ENCODE results near the gene GTSE1.

GTSE1 gene

DNA sequence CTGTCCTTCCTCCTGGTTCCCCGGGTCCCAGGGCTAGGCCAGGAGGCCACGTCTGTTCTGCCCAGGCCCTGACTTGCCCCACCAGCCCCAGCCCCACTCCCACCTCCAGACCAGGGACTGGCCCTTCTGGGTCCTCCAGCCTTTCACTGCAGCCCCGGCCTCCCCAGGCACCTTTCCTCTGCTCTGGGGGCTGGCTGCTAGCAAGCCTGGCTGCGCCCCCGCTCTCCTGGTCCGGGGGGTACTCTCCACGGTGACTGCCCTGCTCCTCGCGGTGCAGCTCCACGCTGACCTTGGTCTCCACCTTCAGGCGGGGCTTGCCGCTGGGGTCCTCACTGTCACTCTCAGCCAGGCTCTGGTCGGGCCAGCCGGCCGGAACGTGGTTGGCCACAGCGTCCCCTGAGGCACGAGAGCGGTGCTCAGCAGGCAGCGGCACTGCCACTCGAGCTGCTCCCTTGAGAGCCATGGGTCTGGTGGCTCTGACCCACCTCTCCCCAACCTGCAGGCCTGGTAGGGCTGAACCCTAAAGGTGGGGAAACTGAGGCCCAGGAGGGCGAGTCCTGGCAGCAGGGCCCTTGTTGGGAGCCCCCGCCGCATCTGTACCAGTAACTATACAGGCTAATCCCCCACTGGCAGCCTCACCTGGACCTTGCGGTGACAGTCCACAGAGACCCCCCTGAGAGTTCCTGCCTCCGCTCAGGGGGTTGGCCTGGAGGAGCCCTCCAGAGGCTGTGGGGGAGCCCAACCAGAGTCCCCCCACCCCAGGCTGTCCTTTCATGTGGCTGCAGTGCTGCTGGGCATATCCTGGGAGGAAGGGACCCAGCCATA, 67.9 kb downstream of the GTSE1 start:
- no peak overlapping the region for H3K27ac ChIP-seq
- TF ChIP-seq ZFX (IDR thresholded peaks at IDR 0.05; ENCODE audit: borderline replicate concordance) = no peak
- TF ChIP-seq, protein P1, sequence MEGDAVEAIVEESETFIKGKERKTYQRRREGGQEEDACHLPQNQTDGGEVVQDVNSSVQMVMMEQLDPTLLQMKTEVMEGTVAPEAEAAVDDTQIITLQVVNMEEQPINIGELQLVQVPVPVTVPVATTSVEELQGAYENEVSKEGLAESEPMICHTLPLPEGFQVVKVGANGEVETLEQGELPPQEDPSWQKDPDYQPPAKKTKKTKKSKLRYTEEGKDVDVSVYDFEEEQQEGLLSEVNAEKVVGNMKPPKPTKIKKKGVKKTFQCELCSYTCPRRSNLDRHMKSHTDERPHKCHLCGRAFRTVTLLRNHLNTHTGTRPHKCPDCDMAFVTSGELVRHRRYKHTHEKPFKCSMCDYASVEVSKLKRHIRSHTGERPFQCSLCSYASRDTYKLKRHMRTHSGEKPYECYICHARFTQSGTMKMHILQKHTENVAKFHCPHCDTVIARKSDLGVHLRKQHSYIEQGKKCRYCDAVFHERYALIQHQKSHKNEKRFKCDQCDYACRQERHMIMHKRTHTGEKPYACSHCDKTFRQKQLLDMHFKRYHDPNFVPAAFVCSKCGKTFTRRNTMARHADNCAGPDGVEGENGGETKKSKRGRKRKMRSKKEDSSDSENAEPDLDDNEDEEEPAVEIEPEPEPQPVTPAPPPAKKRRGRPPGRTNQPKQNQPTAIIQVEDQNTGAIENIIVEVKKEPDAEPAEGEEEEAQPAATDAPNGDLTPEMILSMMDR (IDR thresholded peaks at IDR 0.05) = no peak

DNA sequence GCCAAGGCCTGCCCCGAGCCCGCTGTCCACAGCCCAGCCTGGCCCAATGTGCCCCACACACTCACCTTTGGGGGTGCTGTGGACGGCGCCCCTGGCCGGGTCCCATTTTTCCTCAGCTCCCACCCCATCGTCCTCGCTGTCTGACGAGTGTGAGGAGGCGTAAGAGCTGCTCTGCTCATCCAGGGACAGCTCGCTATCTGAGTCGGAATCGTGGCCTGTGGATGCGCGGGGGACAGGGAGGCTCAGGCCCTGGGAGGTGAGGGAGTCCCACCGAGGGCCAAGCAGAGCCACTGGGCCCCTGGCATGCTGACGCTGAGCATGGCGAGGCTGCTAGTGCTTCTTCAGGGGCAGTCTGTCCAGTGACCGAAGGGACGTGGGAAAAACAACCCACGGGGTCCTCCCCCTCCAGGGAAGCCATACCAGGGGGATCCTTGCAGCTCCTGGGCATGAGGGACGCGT, 68.5 kb downstream of the GTSE1 start:
- no peak overlapping the region for H3K27ac ChIP-seq
- TF ChIP-seq ZFX (IDR thresholded peaks at IDR 0.05; ENCODE audit: borderline replicate concordance) = no peak
- TF ChIP-seq, protein P1 (IDR thresholded peaks at IDR 0.05) = no peak

DNA sequence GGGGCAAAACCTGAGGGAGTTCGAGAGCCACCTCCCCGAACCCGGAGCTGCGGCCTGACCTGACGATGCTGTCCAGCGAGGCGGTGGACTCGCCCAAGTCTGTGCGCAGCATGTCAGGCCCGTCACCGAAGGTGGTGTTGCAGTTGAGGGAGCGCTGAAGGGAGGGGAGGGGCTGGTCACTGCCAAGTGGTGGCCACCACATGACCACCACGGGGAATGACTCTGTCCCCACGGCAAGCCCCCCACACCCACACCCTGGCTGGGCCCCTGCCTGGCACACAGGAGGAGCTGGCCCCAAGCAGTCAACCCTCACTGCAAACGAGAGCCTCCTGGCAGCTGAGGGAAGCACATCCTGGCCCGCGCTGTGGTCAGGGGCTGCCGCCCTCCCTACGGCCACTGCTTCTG, 69.7 kb downstream of the GTSE1 start:
- peak overlapping the region; percentile 69 for H3K27ac ChIP-seq
- TF ChIP-seq ZFX (IDR thresholded peaks at IDR 0.05; ENCODE audit: borderline replicate concordance) = no peak
- TF ChIP-seq, protein P1 (IDR thresholded peaks at IDR 0.05) = no peak

DNA sequence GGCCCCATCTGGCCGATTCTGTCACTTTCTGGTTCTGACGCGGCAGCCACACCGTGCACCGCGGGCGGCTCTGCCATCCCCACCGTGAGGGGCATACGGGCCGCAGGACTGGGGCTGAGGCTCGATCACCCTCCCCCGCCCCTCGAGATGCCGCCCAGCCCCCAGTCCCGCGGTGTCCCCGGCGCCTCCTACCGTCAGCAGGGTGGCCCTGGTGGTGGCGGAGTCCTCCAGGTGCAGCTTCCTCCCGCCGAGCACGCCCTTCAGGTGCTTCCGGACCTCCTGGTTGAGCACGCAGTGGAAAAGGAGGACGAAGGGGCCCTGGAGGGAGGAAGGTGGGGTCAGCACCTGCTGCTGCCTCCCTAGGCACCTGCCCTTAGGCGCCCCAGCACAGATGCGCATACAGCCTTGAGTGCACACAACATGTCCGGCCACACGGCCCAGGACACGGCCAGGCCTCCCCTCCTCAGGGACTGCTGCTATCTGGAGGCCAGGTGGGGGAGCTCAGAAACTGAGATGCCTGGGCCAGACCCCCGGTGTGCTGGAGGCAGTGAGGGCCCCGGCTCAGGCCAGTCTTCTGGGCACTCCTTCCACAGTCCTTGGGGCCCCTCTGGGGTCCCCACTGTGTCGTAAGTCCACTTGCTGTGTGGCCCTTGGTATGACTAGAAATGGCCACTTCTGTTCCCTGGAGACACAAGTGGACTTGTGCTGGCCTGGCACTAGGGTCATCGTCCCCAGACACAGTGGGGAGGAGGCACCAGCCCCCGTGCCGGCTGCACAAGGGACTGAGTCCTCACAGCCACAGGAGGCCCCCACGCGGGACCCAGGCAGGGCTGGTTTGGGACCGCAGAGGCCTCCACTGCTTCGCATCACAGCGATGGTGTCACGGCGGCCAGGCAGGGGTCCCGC, 70.4 kb downstream of the GTSE1 start:
- H3K27ac ChIP-seq = peak overlapping the region; percentile 69
- TF ChIP-seq ZFX (IDR thresholded peaks at IDR 0.05; ENCODE audit: borderline replicate concordance) = no peak
- TF ChIP-seq, protein P1 (IDR thresholded peaks at IDR 0.05) = no peak

DNA sequence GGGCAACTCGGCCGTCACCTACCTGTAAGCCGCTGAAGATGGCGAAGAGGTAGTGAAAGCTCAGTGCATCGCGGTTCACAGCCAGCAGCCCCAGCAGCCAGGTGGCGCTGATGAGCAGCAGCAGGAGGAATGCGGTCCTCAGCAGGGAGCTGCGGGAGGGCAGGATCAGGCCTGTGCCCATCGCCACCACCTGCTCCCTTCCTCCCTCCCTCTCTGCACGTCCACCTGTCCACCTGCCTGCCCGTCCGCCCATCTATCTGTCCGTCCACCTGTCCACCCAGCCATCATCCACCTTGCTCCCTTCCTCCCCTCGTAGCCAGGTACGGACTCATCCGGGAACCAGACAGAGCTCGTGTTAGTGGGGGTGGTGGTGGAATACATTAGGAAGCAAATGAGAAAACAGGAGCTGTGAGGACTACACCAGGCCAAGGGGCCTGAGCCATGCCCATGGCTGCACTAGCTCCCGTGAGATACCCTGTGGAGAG, 71.1 kb downstream of the GTSE1 start:
- H3K27ac ChIP-seq = peak overlapping the region; percentile 69
- TF ChIP-seq, protein P1 (IDR thresholded peaks at IDR 0.05) = peak; percentile 98
- no peak for TF ChIP-seq ZFX (IDR thresholded peaks at IDR 0.05; ENCODE audit: borderline replicate concordance)

DNA sequence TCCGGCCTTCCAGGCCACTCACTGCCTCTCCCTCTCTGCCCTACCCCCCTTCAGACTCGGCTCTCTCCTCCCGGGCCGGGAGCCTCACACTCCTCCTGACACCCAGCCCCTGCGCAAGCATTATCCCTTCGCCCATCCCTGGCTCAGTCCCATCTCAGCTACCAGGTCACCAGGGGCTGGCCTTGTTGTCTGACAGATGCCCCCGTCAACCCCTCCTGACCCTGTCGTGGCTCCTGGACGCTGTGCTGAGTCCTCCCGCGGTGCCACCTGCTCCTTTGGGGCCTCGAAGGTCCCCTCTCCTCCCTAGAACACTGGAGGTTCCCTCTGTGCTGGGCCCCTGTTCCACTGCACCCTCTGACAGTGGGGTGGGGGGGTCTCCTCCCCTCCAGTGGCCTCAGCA, 71.8 kb downstream of the GTSE1 start:
- no peak overlapping the region for H3K27ac ChIP-seq
- TF ChIP-seq ZFX (IDR thresholded peaks at IDR 0.05; ENCODE audit: borderline replicate concordance) = no peak
- TF ChIP-seq, protein P1 (IDR thresholded peaks at IDR 0.05) = no peak
